Colonic mucosa (tissue), 4 donors: ENCODE data around the gene CEMIP2. TPM values are rescaled to one million over a fixed set of nuclear protein-coding genes. Genes with fewer than 3 reads are reported as not detected.

Experiments
- DNase-seq: peaks from one replicate; pipeline ENCODE4 v3.0.0-alpha.2; 2020
- H3K27ac ChIP-seq: fragments of 200-600 bp; one replicate; pipeline ENCODE4 v1.8.0; 2021
- H3K27me3 ChIP-seq: fragments of 200-600 bp; one replicate; pipeline ENCODE4 v1.8.0; 2021
- H3K36me3 ChIP-seq: fragments of 200-600 bp; one replicate; pipeline ENCODE4 v1.8.0; 2021
- H3K4me1 ChIP-seq: fragments of 200-600 bp; one replicate; pipeline ENCODE4 v1.8.0; 2021; ENCODE audit warnings: mild to moderate bottlenecking
- H3K4me3 ChIP-seq: fragments of 200-600 bp; one replicate; pipeline ENCODE4 v1.8.0; 2021
- H3K9ac ChIP-seq, 2 donors: one replicate each; pipeline ENCODE4 v1.7.0; 2013; ENCODE audit warnings: control low read depth in 2 of 2, low read depth in 2 of 2, low read length in 2 of 2
- H3K9me3 ChIP-seq: fragments of 200-600 bp; one replicate; pipeline ENCODE4 v1.8.0; 2021
- intact Hi-C: fragments of 100-400 bp; cut with DNase I; formaldehyde crosslinking; loops from one replicate; pipeline ENCODE4 v1.14.1; 2022
- total RNA-seq, 2 donors: library from RNA; stranded (reverse); fragmentation: NEBNext Ultra II Directional in 1 of 2; extraction: Animal tissue kit (Norgen Biotek cat#: 25700) in 1 of 2; gene quantifications; one replicate each; pipeline ENCODE4 v1.2.1, GENCODE V29; 2021
- TF ChIP-seq, protein P1 (sequence below): fragments of 200-600 bp; IDR thresholded peaks from one replicate; pipeline ENCODE4 v1.8.0; 2022; ENCODE audit warnings: antibody characterized with exemption, mild to moderate bottlenecking
- donor health status: healthy.
- donor health status: DM: no; HTN: no; CAD: no.
- donor health status: DM: no; HTN: no; CAD: no.

Gene CEMIP2
- total RNA-seq, 2 donors from 2014 or later: 72.7 to 111 TPM

DNA sequence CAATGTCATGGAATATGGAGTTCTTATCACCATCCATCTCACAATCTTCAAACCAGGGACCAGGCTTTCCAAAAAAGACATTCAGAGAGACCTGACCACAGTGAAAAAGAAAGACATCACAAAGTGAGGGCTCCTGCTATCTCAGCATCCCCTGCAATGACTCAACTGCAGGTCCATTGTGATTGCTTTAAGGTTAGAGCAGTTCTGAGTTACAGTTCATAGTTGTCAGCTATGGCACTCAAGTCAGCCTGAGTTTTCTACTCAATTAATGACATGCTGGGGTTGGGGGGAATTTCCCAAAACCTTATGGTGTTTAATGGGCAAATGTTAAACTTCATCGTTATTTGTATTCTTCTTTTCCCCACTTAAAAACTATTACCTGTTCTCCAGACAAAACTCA, 58.9 kb downstream of the CEMIP2 start:
- TF ChIP-seq, protein P1, sequence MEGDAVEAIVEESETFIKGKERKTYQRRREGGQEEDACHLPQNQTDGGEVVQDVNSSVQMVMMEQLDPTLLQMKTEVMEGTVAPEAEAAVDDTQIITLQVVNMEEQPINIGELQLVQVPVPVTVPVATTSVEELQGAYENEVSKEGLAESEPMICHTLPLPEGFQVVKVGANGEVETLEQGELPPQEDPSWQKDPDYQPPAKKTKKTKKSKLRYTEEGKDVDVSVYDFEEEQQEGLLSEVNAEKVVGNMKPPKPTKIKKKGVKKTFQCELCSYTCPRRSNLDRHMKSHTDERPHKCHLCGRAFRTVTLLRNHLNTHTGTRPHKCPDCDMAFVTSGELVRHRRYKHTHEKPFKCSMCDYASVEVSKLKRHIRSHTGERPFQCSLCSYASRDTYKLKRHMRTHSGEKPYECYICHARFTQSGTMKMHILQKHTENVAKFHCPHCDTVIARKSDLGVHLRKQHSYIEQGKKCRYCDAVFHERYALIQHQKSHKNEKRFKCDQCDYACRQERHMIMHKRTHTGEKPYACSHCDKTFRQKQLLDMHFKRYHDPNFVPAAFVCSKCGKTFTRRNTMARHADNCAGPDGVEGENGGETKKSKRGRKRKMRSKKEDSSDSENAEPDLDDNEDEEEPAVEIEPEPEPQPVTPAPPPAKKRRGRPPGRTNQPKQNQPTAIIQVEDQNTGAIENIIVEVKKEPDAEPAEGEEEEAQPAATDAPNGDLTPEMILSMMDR: no peak
- peaks cover 18% of the 10 kb centered on the region for H3K36me3 ChIP-seq
- intact Hi-C loops: loop anchor here (10.0 kb wide), 1 partner anchor 105 kb away; no protein-coding TSS in a partner anchor
- H3K9me3 ChIP-seq: no peaks in the 10 kb centered on the region
- no peak overlapping the region for H3K27ac ChIP-seq
- H3K9ac ChIP-seq: no peak overlapping the region
- no peak for DNase-seq
- H3K27me3 ChIP-seq: no peaks in the 10 kb centered on the region
- H3K4me1 ChIP-seq: no peaks in the 10 kb centered on the region
- H3K4me3 ChIP-seq: no peak overlapping the region

DNA sequence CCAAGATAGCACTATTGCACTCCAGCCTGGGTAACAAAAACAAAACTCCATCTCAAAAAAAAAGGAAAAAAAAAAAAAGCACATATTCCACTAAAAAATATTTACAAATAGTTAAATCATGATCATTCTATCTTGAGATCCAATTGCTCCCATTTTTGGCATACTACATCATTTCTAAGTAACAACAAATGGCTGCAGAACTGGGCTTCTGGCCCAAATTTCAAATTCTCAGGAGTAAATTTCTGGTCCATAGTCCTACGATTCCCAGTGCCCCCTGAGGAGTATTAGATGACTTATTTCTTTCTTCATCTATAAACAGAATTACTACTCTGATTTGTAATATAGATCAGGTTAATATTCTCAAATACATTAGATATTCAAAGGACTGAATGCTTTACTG, 62.1 kb downstream of the CEMIP2 start:
- no peak for DNase-seq
- no peaks in the 10 kb centered on the region for H3K9me3 ChIP-seq
- TF ChIP-seq, protein P1: no peak
- no peak overlapping the region for H3K9ac ChIP-seq
- H3K4me3 ChIP-seq: no peak overlapping the region
- no peaks in the 10 kb centered on the region for H3K4me1 ChIP-seq
- no peaks in the 10 kb centered on the region for H3K27me3 ChIP-seq
- intact Hi-C loops: loop anchor here (10.0 kb wide), 1 partner anchor 101 kb away; no protein-coding TSS in a partner anchor
- no peak overlapping the region for H3K27ac ChIP-seq
- peaks cover 12% of the 10 kb centered on the region for H3K36me3 ChIP-seq

DNA sequence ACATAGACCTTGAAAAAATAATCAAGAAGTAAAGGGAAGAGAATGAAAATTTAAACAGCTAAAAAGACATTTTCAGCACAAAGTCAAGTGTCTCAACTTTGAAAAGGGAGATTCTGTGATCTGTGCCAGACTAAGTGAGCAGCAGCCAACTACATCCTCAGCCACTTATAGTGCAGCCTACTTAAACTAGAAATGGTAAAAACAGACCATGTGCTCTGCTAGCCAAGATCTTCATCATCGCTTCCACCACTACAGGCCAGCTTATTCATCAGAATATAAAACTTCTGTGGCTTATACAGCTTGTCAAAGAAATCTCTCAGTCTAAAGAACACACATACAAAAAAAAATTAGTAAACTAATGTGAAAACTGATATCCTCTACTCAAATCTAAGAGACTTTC, 63.5 kb downstream of the CEMIP2 start:
- TF ChIP-seq, protein P1: no peak
- no peak overlapping the region for H3K9ac ChIP-seq
- no peaks in the 10 kb centered on the region for H3K4me1 ChIP-seq
- no peak overlapping the region for H3K4me3 ChIP-seq
- no peaks in the 10 kb centered on the region for H3K9me3 ChIP-seq
- no peaks in the 10 kb centered on the region for H3K27me3 ChIP-seq
- intact Hi-C loops: loop anchor here (10.0 kb wide), 1 partner anchor 100 kb away; no protein-coding TSS in a partner anchor
- DNase-seq: no peak
- no peak overlapping the region for H3K27ac ChIP-seq
- peaks cover 14% of the 10 kb centered on the region for H3K36me3 ChIP-seq

DNA sequence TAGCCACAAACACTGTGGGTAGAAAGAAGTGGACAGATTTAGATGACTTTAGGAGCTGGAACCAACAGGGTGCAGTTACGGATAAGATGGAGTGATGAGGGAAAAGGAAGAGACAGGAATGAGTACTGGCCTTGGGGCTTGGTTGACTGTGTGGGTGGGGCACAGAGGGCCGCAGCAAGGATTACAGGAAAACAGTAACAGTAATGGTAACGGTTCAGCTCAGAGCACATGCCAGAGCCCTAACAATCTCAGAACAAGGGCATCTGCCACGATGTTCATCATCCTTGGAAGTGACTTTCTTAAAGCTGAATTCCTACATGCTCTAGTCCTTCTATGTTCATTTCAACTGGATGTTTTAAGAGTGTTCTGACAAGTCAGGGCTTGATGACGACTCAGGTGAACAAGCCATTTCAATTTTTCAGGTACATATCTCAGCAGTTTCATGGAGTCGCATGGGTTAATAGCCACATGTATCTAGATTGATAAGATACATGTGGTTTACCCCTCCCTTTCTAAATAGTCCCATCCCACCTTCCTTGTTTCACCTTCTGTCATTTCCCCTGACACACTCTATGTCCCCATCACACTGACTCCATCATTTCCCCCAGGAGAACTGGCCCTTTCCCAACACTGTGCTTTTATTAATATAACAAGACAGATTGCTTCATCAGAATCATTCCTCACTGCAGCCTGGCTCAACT, 65.0 kb downstream of the CEMIP2 start:
- intact Hi-C loops: loop anchor here (10.0 kb wide), 1 partner anchor 99 kb away; no protein-coding TSS in a partner anchor
- no peak overlapping the region for H3K9ac ChIP-seq
- H3K36me3 ChIP-seq: peaks cover 7% of the 10 kb centered on the region
- TF ChIP-seq, protein P1: no peak
- no peak overlapping the region for H3K4me3 ChIP-seq
- H3K9me3 ChIP-seq: no peaks in the 10 kb centered on the region
- H3K27ac ChIP-seq: no peak overlapping the region
- H3K4me1 ChIP-seq: no peaks in the 10 kb centered on the region
- DNase-seq: no peak
- H3K27me3 ChIP-seq: no peaks in the 10 kb centered on the region

DNA sequence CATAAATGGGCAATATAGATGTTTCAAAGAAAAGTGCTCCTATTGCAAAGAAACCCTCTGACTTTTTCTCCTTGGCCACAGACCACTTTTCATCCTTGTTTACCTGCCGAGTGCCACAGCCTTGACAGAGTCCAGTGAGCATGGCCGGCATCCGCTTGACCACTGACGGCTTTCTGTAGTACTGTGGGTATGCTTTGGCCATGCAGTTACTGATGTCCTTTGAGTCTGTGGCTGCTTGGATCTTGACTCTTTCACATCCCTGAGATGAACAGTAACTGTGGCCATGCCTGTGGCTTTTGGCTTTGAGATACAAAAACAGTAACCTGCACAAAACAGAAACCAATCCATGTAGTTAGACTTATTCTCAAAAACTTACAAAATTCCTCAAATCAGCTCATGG, 70.4 kb downstream of the CEMIP2 start:
- DNase-seq: no peak
- Histone ChIP-seq H3K36me3 (peaks cover 13% of the 10 kb centered on the region), H3K4me1 (no peaks in the 10 kb centered on the region), H3K27ac (no peak overlapping the region), H3K27me3 (no peaks in the 10 kb centered on the region), H3K9me3 (no peaks in the 10 kb centered on the region), H3K4me3 (no peak overlapping the region), H3K9ac (no peak overlapping the region)
- intact Hi-C loops: no loop called here
- TF ChIP-seq, protein P1: no peak
